WERI-Rb-1 (cell line): ENCODE results near the gene ADAMTS2.
A peak's percentile ranks its signal among the peaks of the same experiment; 100 is the strongest.

Experiments used
- DNase-seq: peaks from one replicate; pipeline ENCODE4 v3.0.0-alpha.2; 2020
- H3K27ac ChIP-seq: fragments of 250-450 bp; sonication (Bioruptor Pico); 2 replicates; pipeline ENCODE4 v1.5.1; 2020; ENCODE audit warnings: mild to moderate bottlenecking, moderate library complexity
- H3K27me3 ChIP-seq: fragments of 250-450 bp; sonication (Bioruptor Pico); 2 replicates; pipeline ENCODE4 v1.5.1; 2021; ENCODE audit warnings: mild to moderate bottlenecking, low read depth, moderate library complexity; ENCODE audit not compliant: insufficient read depth, severe bottlenecking
- H3K36me3 ChIP-seq: fragments of 250-450 bp; sonication (Bioruptor Pico); 2 replicates; pipeline ENCODE4 v1.5.1; 2020; ENCODE audit warnings: mild to moderate bottlenecking, moderate library complexity
- H3K4me3 ChIP-seq: 2 replicates; pipeline ENCODE4 v1.5.1; 2011; ENCODE audit warnings: low read depth, mild to moderate bottlenecking, control low read depth, low read length
- H3K9me3 ChIP-seq: fragments of 250-450 bp; sonication (Bioruptor Pico); 2 replicates; pipeline ENCODE4 v1.5.1; 2021; ENCODE audit warnings: mild to moderate bottlenecking, moderate library complexity; ENCODE audit not compliant: severe bottlenecking
- CTCF ChIP-seq: IDR thresholded peaks from 2 replicates; pipeline ENCODE4 v1.5.1; 2011; ENCODE audit warnings: low read depth, mild to moderate bottlenecking, control low read depth, inconsistent platforms, low read length

Gene ADAMTS2

GRCh38 chr5:179345433-179346321 is at the start of gene ADAMTS2:
ADAMTS2 (minus strand) TSS chr5:179345461; CDS start chr5:179345328, 133 bp downstream.
- peak; percentile 23 for DNase-seq
- H3K9me3 ChIP-seq = no peaks in the 10 kb centered on the region
- peaks cover 24% of the 10 kb centered on the region for H3K27me3 ChIP-seq
- H3K27ac ChIP-seq = no peak within 1 kb of the TSS
- no peak for TF ChIP-seq CTCF
- no peaks in the 10 kb centered on the region for H3K36me3 ChIP-seq
- H3K4me3 ChIP-seq = peak within 1 kb of the TSS; percentile 35

GRCh38 chr5:179393078-179393477 is 47.8 kb upstream of the ADAMTS2 start:
- TF ChIP-seq CTCF = no peak
- Histone ChIP-seq H3K36me3 (no peaks in the 10 kb centered on the region), H3K9me3 (peaks cover 3% of the 10 kb centered on the region), H3K27ac (no peak overlapping the region), H3K27me3 (no peaks in the 10 kb centered on the region), H3K4me3 (no peak overlapping the region)
- DNase-seq = no peak

GRCh38 chr5:179387151-179388110 is 42.2 kb upstream of the ADAMTS2 start:
- H3K27ac ChIP-seq = no peak overlapping the region
- DNase-seq = no peak
- peaks cover 3% of the 10 kb centered on the region for H3K9me3 ChIP-seq
- H3K27me3 ChIP-seq = no peaks in the 10 kb centered on the region
- TF ChIP-seq CTCF = no peak
- no peaks in the 10 kb centered on the region for H3K36me3 ChIP-seq
- no peak overlapping the region for H3K4me3 ChIP-seq

- peaks cover 3% of the 10 kb centered on the region for H3K9me3 ChIP-seq
- TF ChIP-seq CTCF = no peak
These were observed 40.7 kb upstream of the ADAMTS2 start for GRCh38 chr5:179385914-179386313.

GRCh38 chr5:179382486-179382885 is 37.2 kb upstream of the ADAMTS2 start:
- Histone ChIP-seq H3K27ac (no peak overlapping the region), H3K36me3 (no peaks in the 10 kb centered on the region), H3K4me3 (no peak overlapping the region), H3K27me3 (no peaks in the 10 kb centered on the region), H3K9me3 (no peaks in the 10 kb centered on the region)
- DNase-seq = no peak
- TF ChIP-seq CTCF = no peak

More at GRCh38 chr5:179385914-179386313, 40.7 kb upstream of the ADAMTS2 start:
- no peak for DNase-seq
- no peaks in the 10 kb centered on the region for H3K27me3 ChIP-seq
- no peak overlapping the region for H3K4me3 ChIP-seq
- H3K36me3 ChIP-seq = no peaks in the 10 kb centered on the region
- no peak overlapping the region for H3K27ac ChIP-seq
